HG03108 (cell line): Measurements from ENCODE around the gene OXSR1.

Experiments used
- ATAC-seq: cut with Tn5 transposase; IDR thresholded peaks from one replicate; pipeline ENCODE4 v1.9.1; 2021; ENCODE audit warnings: moderate library complexity; ENCODE audit not compliant: unreplicated experiment

The OXSR1 gene

DNA sequence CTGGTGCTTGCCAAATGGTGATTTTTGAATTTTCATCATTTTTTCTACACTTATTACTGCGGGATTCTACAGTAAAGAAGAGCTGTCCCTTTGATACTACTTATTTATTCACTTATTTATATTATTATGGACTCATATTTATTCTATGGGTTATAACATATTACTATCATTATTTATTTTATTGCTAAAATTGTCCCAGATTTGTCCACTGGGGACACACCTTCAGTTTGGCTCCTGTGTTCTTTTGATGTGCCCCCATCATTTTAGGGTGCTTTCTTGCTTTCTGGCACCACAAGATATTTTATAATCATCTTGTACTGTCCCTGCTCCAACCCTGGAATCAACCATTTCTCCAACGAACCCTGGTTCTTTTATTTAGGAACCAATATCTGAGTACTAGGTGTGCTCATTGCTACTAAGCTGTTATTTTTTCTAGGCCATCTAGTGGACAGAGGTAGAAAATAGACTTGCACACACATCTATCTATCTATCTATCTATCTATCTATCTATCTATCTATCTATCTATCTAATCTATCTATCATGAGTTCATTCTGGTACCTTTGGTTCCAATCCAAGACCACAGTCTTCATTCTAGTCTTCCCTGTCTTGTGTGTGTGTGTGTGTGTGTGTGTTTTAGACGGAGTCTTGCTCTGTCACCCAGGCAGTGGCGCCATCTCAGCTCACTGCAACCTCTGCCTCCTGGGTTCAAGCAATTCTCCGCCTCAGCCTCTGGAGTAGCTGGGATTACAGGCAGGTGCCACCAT lies 132.8 kb downstream of the OXSR1 start:
- no peak for ATAC-seq
